Fibroblast of gingiva (primary cell): ENCODE results near the gene PEAK3.
A peak's percentile ranks its signal among the peaks of the same experiment; 100 is the strongest.

Experiments
- DNase-seq: peaks from one replicate; pipeline ENCODE4 v3.0.0-alpha.2; 2011; ENCODE audit warnings: low read depth

The PEAK3 gene

GRCh38 chr19:2236314-2237050 is 45.5 kb downstream of the PEAK3 start, which contains the start of the genes PLEKHJ1 and SF3A2:
TSS of gene PLEKHJ1 (minus strand) at chr19:2236329. CDS start at chr19:2236248, 81 bp downstream.
TSS of gene SF3A2 (plus strand) at chr19:2236824. CDS start at chr19:2243419, 6,595 bp downstream.
- DNase-seq: peak; percentile 96

- DNase-seq: no peak
Measured at GRCh38 chr19:2236064-2236313, 46.0 kb downstream of the PEAK3 start.

GRCh38 chr19:2235381-2236063 is 46.5 kb downstream of the PEAK3 start:
- DNase-seq: no peak

DNA sequence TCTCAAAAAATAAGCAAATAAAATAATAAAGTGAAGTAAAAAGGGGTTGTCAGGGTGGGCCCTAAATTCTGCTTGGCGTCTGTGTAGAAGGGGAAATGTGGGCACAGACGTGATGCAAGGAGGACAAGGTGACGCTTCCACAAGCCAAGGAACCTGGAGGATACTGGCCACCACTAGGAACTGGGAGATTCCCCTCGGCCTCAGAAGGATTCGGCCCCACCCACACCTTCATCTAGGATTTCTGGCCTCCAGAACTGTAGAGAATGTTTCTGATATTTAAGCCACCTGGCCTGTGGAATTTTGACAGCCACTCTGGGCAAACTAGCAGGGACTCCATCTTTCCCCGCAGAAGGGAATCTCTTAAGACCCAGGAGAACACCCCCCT is 47.0 kb downstream of the PEAK3 start:
- no peak for DNase-seq

DNA sequence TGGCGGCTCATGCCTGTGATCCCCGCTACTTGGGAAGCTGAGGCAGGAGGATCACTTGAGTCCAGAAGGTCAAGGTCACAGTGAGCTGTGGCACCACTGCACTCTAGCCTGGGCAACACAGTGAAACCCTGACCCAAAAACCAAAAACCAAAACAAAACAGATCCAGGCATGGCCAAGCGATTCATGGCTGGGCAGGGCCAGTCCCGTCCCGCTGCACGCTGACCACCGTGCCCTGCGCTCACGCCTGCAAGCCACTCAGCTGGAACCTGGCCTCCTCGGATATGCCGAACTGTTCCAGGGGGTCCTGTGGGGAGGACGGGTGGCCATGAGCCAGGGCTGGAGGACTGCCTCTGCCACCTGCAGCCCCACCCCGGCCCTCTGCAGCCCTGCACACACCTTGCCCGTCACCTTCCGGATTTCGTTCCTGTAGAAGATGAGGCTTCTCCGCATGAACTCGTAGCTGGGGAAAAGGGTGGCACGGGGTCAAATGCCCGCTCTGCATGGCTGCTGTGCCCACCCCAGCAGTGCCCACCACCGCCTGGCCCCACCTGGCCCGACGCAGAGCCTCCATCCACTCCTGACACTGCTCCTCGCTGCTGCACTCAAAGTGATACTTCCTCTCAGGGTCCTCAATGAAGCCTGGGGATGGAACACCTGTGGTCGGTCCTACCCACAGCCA is 48.2 kb downstream of the PEAK3 start:
- no peak for DNase-seq

- DNase-seq: no peak
Measured at GRCh38 chr19:2232286-2233151, 49.5 kb downstream of the PEAK3 start.

GRCh38 chr19:2231621-2232221 is 50.3 kb downstream of the PEAK3 start:
- no peak for DNase-seq

GRCh38 chr19:2230807-2231533 is 51.0 kb downstream of the PEAK3 start:
- no peak for DNase-seq

DNA sequence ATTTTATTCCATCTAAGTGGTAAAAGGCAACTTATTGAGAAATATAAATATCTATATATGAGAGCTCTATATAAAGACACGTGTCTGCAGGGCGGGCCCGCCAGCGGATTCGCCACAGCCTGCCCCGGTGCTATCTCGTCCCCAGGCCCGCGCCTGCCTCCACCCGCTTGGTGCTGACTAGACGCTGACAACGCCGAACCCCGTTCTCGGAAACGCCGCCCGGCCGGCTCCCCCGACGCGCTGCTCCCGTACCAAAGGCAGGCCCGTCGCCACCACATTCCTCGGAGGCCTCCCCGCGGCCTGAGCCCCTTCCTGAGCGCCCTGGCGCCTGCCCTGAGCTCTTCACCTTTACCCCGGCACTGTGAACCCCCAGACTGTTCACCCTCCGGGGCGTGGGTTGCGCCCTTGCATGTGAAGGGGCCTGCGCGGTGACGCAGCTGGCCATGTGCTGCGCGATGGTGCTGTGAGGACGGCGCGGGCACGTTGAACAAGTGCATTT is 51.9 kb downstream of the PEAK3 start:
- no peak for DNase-seq

- DNase-seq: no peak
Measured at GRCh38 chr19:2229103-2230032, 52.6 kb downstream of the PEAK3 start.

GRCh38 chr19:2228157-2229030 is 53.6 kb downstream of the PEAK3 start:
- DNase-seq: no peak

DNA sequence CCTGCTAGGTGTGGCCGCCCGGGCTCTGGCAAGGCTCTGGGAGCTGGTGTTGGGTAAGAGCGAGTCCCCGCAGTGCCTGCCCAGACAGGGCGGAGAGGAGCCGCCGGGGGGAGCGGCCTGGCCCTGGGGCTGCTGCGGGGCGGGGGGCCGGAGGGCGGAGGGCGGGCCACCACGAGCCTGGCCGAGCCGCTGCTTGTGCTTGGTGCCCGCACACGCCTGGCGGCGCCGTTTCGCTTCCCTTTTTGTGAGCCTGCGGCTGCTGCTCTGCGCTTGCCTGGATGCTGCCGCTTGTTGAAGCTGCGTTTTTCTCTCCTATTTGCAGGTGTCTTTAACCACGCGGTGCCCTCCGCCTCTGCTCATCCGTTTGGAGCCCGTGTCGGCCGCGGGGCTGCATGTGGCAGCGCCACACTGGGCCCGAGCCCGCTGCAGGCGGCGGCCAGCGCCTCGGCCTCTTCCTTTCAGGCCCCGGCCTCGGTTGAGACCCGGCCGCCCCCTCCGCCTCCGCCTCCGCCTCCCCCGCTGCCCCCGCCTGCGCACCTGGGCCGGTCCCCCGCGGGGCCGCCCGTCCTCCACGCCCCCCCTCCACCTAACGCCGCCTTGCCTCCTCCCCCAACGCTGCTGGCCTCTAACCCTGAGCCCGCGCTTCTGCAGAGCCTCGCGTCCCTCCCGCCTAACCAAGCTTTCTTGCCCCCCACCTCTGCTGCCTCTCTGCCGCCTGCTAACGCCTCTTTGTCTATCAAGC is 54.4 kb downstream of the PEAK3 start:
- no peak for DNase-seq

GRCh38 chr19:2226840-2227360 is 55.1 kb downstream of the PEAK3 start:
- DNase-seq: no peak

DNA sequence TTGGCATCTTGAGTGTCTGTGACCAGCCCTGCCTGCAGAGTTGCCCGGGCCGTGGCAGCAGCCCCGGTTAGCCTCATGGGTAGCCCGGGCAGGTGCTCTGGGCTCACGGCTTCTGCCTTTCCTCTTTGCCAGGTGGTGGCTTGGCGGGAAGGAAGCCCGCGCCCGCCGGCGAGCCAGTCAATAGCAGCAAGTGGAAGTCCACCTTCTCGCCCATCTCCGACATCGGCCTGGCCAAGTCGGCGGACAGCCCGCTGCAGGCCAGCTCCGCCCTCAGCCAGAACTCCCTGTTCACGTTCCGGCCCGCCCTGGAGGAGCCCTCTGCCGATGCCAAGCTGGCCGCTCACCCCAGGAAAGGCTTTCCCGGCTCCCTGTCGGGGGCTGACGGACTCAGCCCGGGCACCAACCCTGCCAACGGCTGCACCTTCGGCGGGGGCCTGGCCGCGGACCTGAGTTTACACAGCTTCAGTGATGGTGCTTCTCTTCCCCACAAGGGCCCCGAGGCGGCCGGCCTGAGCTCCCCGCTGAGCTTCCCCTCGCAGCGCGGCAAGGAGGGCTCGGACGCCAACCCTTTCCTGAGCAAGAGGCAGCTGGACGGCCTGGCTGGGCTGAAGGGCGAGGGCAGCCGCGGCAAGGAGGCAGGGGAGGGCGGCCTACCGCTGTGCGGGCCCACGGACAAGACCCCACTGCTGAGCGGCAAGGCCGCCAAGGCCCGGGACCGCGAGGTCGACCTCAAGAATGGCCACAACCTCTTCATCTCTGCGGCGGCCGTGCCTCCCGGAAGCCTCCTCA is 55.7 kb downstream of the PEAK3 start:
- no peak for DNase-seq

- no peak for DNase-seq
Measured at GRCh38 chr19:2225415-2226050, 56.4 kb downstream of the PEAK3 start.

DNA sequence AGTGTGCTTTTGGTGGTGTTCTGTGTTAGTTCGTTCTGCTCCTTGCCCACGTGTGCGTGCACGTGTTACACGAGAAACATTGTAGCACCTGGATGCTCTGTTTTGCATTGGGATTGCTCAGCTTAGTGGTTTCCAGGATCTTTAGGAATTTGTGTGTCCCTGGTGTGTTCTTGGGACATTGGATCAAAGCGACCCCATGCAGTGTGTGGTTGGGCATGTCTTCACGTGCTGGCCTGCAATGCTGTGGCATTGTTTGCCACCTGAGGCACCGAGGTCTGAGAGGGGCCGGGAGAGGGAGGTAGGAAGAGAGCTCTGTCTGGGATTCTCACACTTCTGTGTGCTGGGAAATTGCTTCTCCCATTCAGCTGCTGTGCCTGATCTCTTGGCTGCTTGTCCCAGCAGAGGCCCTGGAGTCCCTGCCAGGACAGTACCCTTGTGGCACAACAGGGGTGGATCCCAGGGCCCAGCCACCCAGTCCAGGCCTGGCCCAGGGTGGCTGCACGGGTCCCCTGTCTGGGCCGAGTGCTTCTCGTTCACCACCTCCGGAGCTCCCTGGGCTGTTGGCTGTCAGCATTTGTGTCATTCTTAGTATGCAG is 57.1 kb downstream of the PEAK3 start:
- DNase-seq: no peak
